Stimulated activated naive B cell treated with anti-CD40 and anti-IgM and Interleukin-4, amounts not matched to agents 10 μg/mL and 1 μg/mL and 100 μg/mL, for 72 hours (primary cell): ENCODE results near the gene HRH3.

Experiments used
- ATAC-seq, 2 donors: fragments of 150-1000 bp; cut with Tn5 transposase; replicated peaks; 2 replicates each; pipeline ENCODE4 v1.10.0; 2021; ENCODE audit warnings: moderate library complexity in 1 of 2
- DNase-seq: peaks from one replicate; pipeline ENCODE4 v3.0.0; 2021
- H3K27ac Mint-ChIP-seq: one replicate; pipeline ENCODE4 v1.8.0; 2022; ENCODE audit warnings: mild to moderate bottlenecking, mixed read lengths
- H3K27me3 Mint-ChIP-seq, 2 donors: one replicate each; pipeline ENCODE4 v1.8.0; 2022; ENCODE audit warnings: mixed read lengths in 2 of 2
- H3K36me3 Mint-ChIP-seq, 2 donors: one replicate each; pipeline ENCODE4 v1.8.0; 2022; ENCODE audit warnings: mixed read lengths in 2 of 2, mild to moderate bottlenecking in 1 of 2
- H3K4me1 Mint-ChIP-seq, 2 donors: one replicate each; pipeline ENCODE4 v1.8.0; 2022; ENCODE audit warnings: mixed read lengths in 2 of 2, mild to moderate bottlenecking in 1 of 2
- H3K4me3 Mint-ChIP-seq, 2 donors: one replicate each; pipeline ENCODE4 v1.8.0; 2022; ENCODE audit warnings: mild to moderate bottlenecking in 2 of 2, mixed read lengths in 2 of 2, moderate library complexity in 1 of 2
- H3K9me3 Mint-ChIP-seq, 2 donors: one replicate each; pipeline ENCODE4 v1.8.0; 2022; ENCODE audit warnings: mixed read lengths in 2 of 2, mild to moderate bottlenecking in 1 of 2

HRH3 gene

GRCh38 chr20:62219992-62220665 is at the start of gene HRH3:
TSS of gene HRH3 (minus strand) at chr20:62220278. CDS start at chr20:62219970, 308 bp downstream.
- no peak for DNase-seq
- Mint-ChIP-seq H3K9me3 (no peaks in the 10 kb centered on the region), H3K4me1 (peaks cover 9 to 18% of the 10 kb centered on the region in 2 donors), H3K27ac (no peak within 1 kb of the TSS), H3K4me3 (peak within 1 kb of the TSS; percentile 59 to 71), H3K27me3 (peaks cover 63 to 84% of the 10 kb centered on the region in 2 donors), H3K36me3 (no peaks in the 10 kb centered on the region)
- ATAC-seq = peak; percentile 72 to 75

- peaks cover 0 to 3% of the 10 kb centered on the region in 2 donors for H3K9me3 Mint-ChIP-seq
- H3K27me3 Mint-ChIP-seq = no peaks in the 10 kb centered on the region
- ATAC-seq = no peak
- H3K36me3 Mint-ChIP-seq = peaks cover 43 to 67% of the 10 kb centered on the region in 2 donors
- no peak for DNase-seq
- peaks cover 16 to 27% of the 10 kb centered on the region in 2 donors for H3K4me1 Mint-ChIP-seq
- no peak overlapping the region for H3K4me3 Mint-ChIP-seq
- H3K27ac Mint-ChIP-seq = no peak overlapping the region
These were observed 49.8 kb upstream of the HRH3 start for GRCh38 chr20:62269871-62270270.

GRCh38 chr20:62269378-62269777 is 49.3 kb upstream of the HRH3 start:
- H3K27ac Mint-ChIP-seq = no peak overlapping the region
- peaks cover 11 to 22% of the 10 kb centered on the region in 2 donors for H3K4me1 Mint-ChIP-seq
- no peak overlapping the region for H3K4me3 Mint-ChIP-seq
- ATAC-seq = no peak
- no peak for DNase-seq
- H3K27me3 Mint-ChIP-seq = no peaks in the 10 kb centered on the region
- peaks cover 43 to 67% of the 10 kb centered on the region in 2 donors for H3K36me3 Mint-ChIP-seq
- H3K9me3 Mint-ChIP-seq = peaks cover 0 to 3% of the 10 kb centered on the region in 2 donors

DNA sequence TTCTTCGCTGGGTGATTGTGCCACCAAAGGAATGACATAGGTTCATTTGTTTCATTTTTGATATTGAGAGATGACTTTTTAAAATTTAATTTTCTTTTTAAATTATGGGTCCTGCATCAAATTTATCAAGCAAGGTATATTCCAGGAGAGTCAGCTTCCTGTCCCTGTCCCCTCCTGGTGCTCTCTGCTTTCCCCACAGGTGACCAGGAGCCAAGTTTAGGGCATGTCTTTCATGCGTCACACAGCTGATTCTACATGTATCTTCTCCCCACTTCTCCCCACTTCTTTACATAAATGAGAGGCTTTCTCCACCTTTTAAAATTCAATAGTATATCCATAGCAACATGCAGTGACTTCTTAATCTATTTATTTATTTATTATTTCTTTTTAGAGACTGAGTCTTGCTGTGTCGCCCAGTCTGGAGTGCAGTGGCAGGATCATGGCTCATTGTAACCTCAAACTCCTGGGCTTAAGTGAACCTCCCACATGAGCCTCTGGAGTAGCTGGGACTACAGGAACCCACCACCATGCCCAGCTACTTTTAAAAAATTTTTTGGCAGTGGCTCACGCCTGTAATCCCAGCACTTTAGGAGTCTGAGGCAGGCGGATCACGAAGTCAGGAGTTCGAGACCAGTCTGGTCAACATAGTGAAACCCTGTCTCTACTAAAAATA is 48.3 kb upstream of the HRH3 start:
- Mint-ChIP-seq H3K9me3 (peaks cover 0 to 3% of the 10 kb centered on the region in 2 donors), H3K27ac (no peak overlapping the region), H3K4me3 (no peak overlapping the region), H3K27me3 (no peaks in the 10 kb centered on the region), H3K4me1 (peaks cover 3 to 12% of the 10 kb centered on the region in 2 donors), H3K36me3 (peaks cover 36 to 61% of the 10 kb centered on the region in 2 donors)
- ATAC-seq = no peak
- DNase-seq = no peak

DNA sequence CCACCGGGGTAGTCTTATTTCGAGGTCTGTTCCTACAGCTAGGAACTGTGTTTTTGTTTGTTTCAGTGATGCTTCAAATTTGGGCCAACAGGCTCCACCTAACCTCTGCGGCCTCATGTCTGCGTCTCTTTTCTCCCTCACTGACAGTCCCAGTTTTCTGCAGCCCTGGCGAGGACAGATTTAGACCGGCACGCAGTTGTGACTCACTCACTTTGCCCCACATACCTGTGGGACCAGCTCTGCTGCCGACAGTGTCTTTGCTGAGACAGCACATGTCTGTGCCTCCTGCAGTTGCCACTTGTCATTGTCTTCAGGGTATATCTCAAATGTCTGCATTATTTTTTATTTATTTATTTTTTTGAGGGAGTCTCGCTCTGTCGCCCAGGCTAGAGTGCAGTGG is 47.5 kb upstream of the HRH3 start:
- ATAC-seq (no peak), DNase-seq (no peak)
- H3K4me1 Mint-ChIP-seq = peaks cover 2 to 4% of the 10 kb centered on the region in 2 donors
- H3K36me3 Mint-ChIP-seq = peaks cover 36 to 58% of the 10 kb centered on the region in 2 donors
- peaks cover 0 to 3% of the 10 kb centered on the region in 2 donors for H3K9me3 Mint-ChIP-seq
- no peak overlapping the region for H3K27ac Mint-ChIP-seq
- no peak overlapping the region for H3K4me3 Mint-ChIP-seq
- H3K27me3 Mint-ChIP-seq = no peaks in the 10 kb centered on the region

DNA sequence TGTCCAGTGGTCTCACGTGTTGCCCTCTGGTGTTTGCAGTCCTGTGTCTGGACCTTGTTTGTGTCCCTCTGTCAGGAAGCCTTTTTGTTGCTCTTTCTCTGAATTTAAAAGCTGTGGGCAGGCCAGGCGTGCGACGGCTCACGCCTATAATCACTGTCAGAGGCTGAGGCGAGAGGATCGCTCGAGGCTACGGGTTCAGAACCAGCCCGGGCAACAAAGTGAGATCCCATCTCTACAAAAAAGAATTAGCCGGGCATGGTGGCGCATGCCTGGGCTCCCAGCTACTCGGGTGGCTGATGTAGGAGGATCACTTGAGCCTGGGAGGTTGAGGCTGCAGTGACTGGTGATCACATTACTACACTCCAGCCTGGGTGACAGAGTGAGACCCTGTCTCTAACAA is 46.8 kb upstream of the HRH3 start:
- no peak overlapping the region for H3K4me3 Mint-ChIP-seq
- no peak for DNase-seq
- H3K36me3 Mint-ChIP-seq = peaks cover 37 to 59% of the 10 kb centered on the region in 2 donors
- no peak for ATAC-seq
- peaks cover 0 to 2% of the 10 kb centered on the region in 2 donors for H3K4me1 Mint-ChIP-seq
- no peaks in the 10 kb centered on the region for H3K27me3 Mint-ChIP-seq
- H3K9me3 Mint-ChIP-seq = peaks cover 0 to 3% of the 10 kb centered on the region in 2 donors
- no peak overlapping the region for H3K27ac Mint-ChIP-seq

DNA sequence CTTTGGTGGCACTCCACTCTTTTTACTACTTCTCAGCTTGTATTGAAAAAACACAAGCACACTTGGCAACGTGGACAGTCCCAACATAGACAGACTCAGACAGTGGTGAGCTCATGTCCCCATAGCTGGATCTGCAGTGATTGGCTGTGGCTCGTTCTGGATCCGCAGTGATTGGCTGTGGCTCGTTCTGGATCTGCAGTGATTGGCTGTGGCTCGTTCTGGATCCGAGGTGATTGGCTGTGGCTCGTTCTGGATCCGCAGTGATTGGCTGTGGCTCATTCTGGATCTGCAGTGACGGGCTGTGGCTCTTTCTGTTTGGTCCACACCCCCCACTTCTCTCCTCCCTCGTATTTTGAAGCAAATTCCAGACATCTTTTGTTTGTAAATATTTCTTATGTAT is 46.3 kb upstream of the HRH3 start:
- peaks cover 37 to 58% of the 10 kb centered on the region in 2 donors for H3K36me3 Mint-ChIP-seq
- H3K27me3 Mint-ChIP-seq = no peaks in the 10 kb centered on the region
- H3K4me1 Mint-ChIP-seq = peaks cover 0 to 2% of the 10 kb centered on the region in 2 donors
- no peak overlapping the region for H3K4me3 Mint-ChIP-seq
- H3K9me3 Mint-ChIP-seq = peaks cover 0 to 3% of the 10 kb centered on the region in 2 donors
- no peak overlapping the region for H3K27ac Mint-ChIP-seq
- DNase-seq (no peak), ATAC-seq (no peak)

- Mint-ChIP-seq H3K4me1 (peaks cover 0 to 2% of the 10 kb centered on the region in 2 donors), H3K4me3 (no peak overlapping the region), H3K27me3 (no peaks in the 10 kb centered on the region), H3K9me3 (peaks cover 0 to 3% of the 10 kb centered on the region in 2 donors), H3K27ac (no peak overlapping the region), H3K36me3 (peaks cover 39 to 58% of the 10 kb centered on the region in 2 donors)
- no peak for DNase-seq
- no peak for ATAC-seq
These were observed 45.3 kb upstream of the HRH3 start for GRCh38 chr20:62265365-62265764.

DNA sequence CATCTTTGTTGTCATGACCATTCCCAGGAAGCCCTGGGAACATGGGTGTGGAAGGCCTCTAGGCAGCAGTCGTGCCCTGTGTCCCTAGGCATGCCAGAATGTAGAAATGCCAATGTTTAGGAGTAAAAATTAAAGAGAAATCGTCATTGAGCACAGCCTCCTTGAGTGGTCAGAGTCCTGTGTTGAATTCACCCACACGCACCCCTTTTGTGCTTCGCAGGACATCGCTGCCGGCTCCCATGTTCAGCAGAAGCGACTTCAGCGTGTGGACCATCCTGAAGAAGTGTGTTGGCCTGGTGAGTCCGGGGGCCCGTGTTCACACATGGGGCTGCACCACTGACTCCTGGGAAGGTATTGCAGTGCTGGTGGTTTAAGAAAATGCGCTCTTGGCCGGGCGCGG is 43.3 kb upstream of the HRH3 start:
- Mint-ChIP-seq H3K4me1 (peaks cover 0 to 2% of the 10 kb centered on the region in 2 donors), H3K27ac (no peak overlapping the region), H3K9me3 (peaks cover 0 to 3% of the 10 kb centered on the region in 2 donors), H3K4me3 (no peak overlapping the region), H3K27me3 (no peaks in the 10 kb centered on the region), H3K36me3 (peaks cover 39 to 60% of the 10 kb centered on the region in 2 donors)
- DNase-seq (no peak), ATAC-seq (no peak)

DNA sequence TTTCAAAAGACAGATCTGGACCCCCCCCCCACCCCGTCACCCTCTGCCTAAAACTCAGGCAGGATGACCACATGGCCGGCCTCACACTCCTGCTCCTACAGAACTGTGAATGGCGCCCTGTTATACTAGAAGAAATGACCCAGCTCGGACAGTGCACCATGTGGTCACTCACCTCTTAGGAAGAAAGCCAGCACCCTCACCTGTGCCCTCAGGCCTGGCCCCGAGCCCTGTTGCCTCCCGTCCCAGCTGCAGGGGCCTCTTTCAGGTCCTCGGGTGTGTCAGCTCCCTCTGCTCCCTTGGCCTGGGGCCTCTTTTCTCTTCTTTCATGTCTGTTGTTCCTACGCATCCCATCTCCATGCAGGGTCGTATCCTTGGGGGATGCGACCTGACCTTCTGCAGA is 42.0 kb upstream of the HRH3 start:
- DNase-seq = no peak
- Mint-ChIP-seq H3K4me3 (no peak overlapping the region), H3K36me3 (peaks cover 41 to 58% of the 10 kb centered on the region in 2 donors), H3K9me3 (peaks cover 0 to 3% of the 10 kb centered on the region in 2 donors), H3K27me3 (no peaks in the 10 kb centered on the region), H3K4me1 (peaks cover 0 to 2% of the 10 kb centered on the region in 2 donors), H3K27ac (no peak overlapping the region)
- ATAC-seq = no peak

- ATAC-seq = no peak
- Mint-ChIP-seq H3K36me3 (peaks cover 38 to 42% of the 10 kb centered on the region in 2 donors), H3K4me3 (no peak overlapping the region), H3K27ac (no peak overlapping the region), H3K9me3 (no peaks in the 10 kb centered on the region), H3K4me1 (peaks cover 5 to 10% of the 10 kb centered on the region in 2 donors), H3K27me3 (no peaks in the 10 kb centered on the region)
- DNase-seq = no peak
These were observed 39.2 kb upstream of the HRH3 start for GRCh38 chr20:62259294-62259565.

GRCh38 chr20:62258499-62259293 is 38.6 kb upstream of the HRH3 start:
- no peak for ATAC-seq
- H3K4me3 Mint-ChIP-seq = no peak overlapping the region
- peaks cover 8 to 13% of the 10 kb centered on the region in 2 donors for H3K4me1 Mint-ChIP-seq
- no peaks in the 10 kb centered on the region for H3K27me3 Mint-ChIP-seq
- H3K27ac Mint-ChIP-seq = no peak overlapping the region
- no peaks in the 10 kb centered on the region for H3K9me3 Mint-ChIP-seq
- peaks cover 38 to 41% of the 10 kb centered on the region in 2 donors for H3K36me3 Mint-ChIP-seq
- no peak for DNase-seq

DNA sequence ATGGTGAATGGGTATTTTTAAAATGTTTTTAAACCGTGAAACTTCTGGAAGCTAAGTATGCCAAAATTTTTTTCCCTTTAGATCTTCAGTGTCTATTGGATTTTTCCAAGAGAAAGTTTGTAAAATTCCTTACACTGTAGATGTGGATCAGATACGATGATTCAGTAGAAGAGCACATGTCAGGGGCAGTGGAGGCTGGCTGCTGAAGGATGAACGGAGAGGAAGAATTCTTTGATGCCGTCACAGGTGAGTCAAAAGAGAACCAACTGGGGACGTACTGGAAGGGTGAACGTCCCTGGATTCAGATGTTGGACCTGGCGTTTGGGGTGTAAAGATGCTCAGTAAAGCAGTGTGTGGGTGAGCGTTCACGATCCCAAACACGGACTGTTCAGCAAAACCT is 35.9 kb upstream of the HRH3 start:
- Mint-ChIP-seq H3K36me3 (peaks cover 20 to 25% of the 10 kb centered on the region in 2 donors), H3K27me3 (no peaks in the 10 kb centered on the region), H3K27ac (no peak overlapping the region), H3K4me3 (no peak overlapping the region), H3K9me3 (no peaks in the 10 kb centered on the region), H3K4me1 (peaks cover 13 to 26% of the 10 kb centered on the region in 2 donors)
- no peak for DNase-seq
- no peak for ATAC-seq

DNA sequence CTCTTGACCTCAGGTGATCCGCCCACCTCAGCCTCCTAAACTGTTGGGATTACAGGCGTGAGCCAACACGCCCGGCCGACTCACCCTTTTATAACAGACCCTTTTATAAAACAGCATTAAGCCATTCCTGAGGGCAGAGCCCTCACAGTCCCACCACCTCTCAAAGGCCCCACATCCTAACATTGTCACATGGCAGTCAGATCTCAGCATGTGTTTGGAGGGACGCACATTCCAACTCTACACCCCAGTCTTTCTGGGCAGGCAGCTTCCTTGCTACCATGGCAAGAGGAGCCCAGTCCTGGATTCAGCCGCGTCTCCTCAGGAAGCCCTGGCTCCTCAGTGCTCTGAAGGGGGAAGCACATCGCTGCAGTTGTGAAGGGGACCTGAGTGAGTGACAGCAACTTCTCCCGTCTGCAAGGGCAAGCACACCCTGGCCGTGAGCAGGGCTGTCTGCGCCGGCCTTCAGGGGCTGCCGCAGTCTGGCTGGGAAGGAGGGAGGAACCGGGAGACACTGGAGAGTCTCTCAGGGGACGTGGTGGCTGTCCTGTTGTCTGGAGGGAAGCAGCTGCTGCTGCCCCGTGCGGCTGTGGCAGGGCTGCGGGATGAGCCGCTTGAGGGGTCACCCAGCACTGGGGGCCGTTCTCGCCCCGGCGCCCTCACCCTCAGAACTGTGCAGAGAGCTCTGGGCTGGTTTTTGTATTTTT is 34.1 kb upstream of the HRH3 start:
- H3K4me1 Mint-ChIP-seq = peaks cover 22 to 38% of the 10 kb centered on the region in 2 donors
- H3K27me3 Mint-ChIP-seq = no peaks in the 10 kb centered on the region
- ATAC-seq = no peak
- peak overlapping the region; percentile 17 for H3K27ac Mint-ChIP-seq
- no peak for DNase-seq
- no peak overlapping the region for H3K4me3 Mint-ChIP-seq
- peaks cover 20 to 21% of the 10 kb centered on the region in 2 donors for H3K36me3 Mint-ChIP-seq
- no peaks in the 10 kb centered on the region for H3K9me3 Mint-ChIP-seq
